Endometrial microvascular endothelial cells (primary cell): ENCODE measurements around the gene BHLHE23. TPM values are rescaled to one million over a fixed set of nuclear protein-coding genes. Genes with fewer than 3 reads are reported as not detected.
"Not testable (repeated sequence)": the region's sequence is repeated elsewhere in the genome, so short reads cannot be mapped to it uniquely, and the experiment has no call there.

Experiments used
- in situ Hi-C: cut with HindIII; loops from 2 replicates; pipeline ENCODE4 v1.10.0; 2017; ENCODE audit warnings: low sequenced_read_pairs, low pct_unique_long_range_greater_than_20kb; ENCODE audit errors: inconsistent ontology term
- total RNA-seq: library from RNA; depleted of rRNA; stranded (reverse); fragments of >200 nt; gene quantifications from one replicate; pipeline ENCODE4 v1.2.3, GENCODE V29; 2015; ENCODE audit errors: inconsistent ontology term

BHLHE23 gene
- total RNA-seq, 1 donor from 2014 or later, result not detected

DNA sequence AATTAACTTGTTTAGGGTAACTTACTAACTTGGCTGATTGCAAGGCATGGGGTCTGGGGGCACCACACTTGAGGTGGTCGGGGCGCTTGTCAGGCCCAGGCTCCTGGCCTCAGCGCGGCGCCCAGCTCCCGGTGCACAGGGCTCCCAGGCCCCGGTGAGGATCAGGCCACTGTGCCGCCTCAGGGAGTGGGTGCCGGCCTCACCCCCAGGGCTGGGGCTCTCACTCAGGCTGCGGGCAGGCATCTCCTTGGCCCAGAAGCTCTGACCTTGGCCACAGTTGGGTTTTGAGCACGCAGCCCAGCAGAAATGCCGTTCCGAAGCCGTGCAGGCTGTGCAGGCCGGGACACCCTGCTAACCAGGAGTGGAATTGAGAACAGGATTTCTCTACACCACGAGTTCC, 37.8 kb upstream of the BHLHE23 start:
- in situ Hi-C loops, result no loop called here

DNA sequence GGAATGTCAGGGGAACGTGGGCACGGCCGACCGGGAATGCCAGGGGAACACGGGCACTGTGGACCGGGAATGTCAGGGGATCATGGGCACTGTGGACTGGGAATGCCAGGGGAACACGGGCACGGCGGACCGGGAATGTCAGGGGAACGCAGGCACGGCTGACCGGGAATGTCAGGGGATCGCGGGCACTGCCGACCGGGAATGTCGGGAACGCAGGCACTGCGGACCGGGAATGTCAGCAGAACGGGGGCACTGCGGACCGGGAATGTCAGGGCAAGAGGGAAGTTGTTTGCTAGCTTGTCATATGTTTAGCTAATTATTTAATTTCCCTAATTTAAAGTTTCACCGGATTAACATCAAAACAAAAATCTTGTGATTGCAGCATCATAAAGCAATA, 37.4 kb upstream of the BHLHE23 start:
- in situ Hi-C loops, result no loop called here

DNA sequence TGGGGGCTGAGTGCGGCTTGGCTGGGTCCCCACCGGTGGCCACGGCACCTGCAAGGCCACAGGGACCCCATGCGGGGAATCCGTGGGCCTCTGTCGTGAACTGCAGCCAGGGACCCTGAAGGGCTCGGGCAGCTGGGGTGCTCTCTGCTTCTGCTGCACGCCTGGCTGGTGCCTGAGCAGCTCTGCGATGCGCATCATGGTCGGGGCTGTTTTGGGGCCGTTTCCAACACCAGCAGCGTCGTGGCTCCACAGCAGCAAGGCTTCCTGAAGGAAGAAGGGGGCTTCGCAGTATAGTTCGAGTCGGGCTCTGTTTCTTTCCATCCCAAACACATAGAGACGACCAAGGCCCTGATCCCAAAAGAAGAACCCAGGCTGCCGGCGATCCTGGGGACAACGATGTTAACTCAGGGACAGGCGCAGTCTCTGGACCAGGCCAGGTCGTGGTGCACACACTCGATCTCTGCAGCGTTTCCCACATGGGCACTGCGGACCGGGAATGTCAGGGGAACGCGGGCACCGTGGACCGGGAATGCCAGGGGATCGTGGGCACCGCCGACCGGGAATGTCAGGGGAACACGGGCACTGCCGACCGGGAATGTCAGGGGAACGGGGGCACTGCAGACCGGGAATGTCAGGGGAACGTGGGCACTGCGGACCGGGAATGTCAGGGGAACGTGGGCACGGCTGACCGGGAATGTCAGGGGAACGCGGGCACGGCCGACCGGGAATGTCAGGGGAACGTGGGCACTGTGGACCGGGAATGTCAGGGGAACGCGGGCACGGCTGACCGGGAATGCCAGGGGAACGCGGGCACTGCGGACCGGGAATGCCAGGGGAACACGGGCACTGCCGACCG, 36.8 kb upstream of the BHLHE23 start:
- in situ Hi-C loops, result no loop called here

DNA sequence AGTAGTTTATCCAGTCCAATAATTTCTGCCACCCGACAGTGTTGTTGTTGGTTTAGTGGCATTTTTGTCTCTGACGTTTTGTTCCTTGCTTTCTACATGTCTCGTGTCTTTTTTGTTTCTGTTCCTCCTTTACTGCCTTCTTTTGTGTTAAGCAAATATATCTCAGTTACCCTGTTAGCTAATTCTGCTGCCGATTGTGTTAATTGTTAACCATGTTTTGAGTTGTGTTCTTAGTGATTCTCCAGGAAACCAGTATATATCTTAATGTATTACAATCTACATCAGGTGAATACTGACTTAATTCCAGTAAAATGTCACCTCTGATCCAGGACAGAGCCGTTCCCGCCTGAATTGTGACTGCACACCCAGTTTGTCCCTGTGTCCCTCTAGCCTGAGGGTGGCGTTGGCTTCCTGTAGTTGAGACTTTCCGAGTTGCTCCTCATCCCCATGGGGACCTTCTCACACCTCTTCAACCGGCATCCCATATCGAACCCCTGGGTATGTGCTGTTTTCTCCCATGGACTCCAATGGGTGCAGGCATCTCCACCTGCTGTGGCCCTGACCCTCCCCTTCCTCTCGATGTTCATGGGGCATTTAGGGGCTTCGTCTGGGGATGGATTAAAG, 35.8 kb upstream of the BHLHE23 start:
- in situ Hi-C loops, result no loop called here

DNA sequence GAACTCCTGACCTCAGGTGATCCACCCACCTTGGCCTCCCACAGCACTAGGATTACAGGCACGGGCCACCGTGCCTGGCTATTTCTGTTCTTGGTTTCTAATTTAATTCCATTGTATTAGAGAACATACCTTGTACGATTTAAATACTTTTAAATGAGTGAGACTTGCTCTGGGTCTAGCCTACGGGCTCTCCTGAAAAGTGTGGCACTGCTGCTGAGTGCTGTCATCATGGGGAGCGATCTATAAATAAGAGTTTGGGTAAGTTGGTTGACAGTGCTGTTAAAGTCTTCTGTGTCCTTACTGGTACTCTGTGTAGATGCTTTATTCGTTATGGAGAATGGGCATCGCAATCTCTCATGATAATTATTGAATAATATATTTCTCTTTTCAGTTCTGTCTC, 35.0 kb upstream of the BHLHE23 start:
- in situ Hi-C loops, result no loop called here

DNA sequence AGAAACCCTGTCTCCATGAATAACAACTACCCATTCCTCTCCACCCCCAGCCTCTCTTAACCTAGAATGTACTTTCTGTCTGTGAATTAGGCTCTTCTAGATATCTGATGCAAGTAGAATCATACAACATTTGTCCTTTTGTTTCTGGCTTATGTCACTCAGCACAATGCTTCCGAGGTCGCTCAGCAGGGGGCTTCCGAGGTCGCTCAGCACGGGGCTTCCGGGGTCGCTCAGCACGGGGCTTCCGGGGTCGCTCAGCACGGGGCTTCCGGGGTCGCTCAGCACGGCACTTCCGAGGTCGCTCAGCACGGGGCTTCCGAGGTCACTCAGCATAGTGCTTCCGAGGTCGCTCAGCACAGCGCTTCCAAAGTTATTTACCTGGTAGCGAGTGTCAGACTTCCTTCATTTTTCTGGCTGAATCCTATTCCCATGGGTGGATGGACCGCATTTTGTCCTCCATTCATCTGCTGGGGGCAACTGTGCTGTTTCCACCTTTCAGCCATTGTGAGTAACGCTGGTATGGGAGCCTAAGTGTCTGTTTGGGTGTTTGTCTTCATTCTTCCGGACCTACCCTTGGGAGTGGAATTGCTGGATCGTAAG, 31.0 kb upstream of the BHLHE23 start:
- in situ Hi-C loops, result no loop called here

DNA sequence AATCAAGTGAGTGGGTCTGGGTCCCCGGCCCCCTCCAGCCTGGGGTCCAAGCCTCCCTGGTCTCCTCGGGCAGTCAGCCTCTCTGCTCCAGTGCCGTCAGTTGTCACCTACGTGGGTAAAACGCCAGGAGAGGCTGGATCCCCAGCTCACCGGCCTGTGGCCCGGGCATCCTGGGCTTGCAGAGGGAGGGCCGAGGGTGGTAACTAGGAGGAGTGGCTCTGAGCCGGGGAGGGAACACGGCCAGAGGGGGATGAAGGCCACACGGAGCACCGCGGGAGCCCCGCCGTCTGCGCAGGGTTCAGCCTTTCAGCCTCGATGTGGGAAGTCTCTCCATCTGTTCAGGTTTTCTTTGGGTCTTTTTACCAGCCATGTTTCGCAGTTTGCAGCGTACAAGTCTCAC, 29.5 kb upstream of the BHLHE23 start:
- in situ Hi-C loops, result no loop called here

DNA sequence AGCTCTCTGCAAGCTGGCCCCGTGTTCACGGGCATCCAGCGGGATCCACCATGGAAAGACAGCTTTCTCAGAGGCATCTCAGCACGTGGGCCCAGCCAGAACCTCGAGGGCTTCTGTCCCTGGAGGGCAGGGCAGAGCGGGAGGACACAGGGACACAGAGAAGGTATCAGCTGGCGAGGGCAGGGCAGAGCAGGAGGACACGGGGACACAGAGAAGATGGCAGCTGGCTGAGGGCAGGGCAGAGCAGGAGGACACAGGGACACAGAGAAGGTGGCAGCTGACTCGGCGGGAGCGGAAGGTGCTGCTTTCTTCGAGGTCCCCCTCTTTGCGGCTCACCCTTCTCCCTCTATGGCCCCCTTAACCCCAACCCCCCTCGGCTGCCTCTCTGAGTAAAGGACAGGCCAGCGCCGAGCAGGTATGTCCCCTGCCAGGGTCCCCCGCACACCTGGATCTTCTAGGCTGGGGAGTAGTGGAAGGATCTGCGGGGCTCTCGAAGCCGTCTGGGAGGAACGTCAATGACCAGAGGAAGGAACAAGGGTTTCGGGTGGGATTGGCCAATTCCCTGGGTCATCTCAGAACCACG, 28.9 kb upstream of the BHLHE23 start:
- in situ Hi-C loops, result no loop called here

DNA sequence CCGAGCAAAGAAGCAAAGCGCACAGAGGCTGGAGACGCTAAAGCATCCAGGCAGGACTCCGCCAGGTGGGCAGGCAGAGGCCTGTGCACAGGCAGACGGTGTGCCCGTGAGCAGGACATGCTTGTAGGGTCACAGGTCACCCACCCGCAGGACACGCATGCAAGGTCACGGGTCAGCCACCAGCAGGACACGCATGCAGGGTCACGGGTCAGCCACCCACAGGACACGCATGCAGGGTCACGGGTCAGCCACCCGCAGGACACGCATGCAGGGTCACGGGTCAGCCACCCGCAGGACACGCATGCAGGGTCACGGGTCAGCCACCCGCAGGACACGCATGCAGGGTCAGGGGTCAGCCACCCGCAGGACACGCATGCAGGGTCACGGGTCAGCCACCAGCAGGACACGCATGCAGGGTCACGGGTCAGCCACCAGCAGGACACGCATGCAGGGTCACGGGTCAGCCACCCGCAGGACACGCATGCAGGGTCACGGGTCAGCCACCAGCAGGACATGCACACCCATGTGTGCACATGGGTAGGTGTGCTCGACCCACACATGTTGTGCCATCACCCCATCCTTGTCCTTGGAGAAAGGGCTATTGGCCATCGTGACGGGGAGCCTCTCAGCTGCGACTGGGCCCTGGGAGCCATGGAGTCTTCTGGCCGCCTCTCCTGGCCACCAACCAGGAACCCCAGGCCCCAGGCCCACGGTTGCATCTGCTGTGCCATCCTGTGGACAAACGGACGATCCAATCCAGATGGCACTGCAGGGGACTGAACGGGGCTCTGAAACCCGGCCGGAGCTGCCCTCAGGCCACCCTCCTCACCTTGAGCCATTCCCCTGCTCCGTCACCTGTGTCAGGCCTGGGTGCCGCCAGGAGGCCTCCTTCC, 28.2 kb upstream of the BHLHE23 start:
- in situ Hi-C loops, result not testable (repeated sequence)

DNA sequence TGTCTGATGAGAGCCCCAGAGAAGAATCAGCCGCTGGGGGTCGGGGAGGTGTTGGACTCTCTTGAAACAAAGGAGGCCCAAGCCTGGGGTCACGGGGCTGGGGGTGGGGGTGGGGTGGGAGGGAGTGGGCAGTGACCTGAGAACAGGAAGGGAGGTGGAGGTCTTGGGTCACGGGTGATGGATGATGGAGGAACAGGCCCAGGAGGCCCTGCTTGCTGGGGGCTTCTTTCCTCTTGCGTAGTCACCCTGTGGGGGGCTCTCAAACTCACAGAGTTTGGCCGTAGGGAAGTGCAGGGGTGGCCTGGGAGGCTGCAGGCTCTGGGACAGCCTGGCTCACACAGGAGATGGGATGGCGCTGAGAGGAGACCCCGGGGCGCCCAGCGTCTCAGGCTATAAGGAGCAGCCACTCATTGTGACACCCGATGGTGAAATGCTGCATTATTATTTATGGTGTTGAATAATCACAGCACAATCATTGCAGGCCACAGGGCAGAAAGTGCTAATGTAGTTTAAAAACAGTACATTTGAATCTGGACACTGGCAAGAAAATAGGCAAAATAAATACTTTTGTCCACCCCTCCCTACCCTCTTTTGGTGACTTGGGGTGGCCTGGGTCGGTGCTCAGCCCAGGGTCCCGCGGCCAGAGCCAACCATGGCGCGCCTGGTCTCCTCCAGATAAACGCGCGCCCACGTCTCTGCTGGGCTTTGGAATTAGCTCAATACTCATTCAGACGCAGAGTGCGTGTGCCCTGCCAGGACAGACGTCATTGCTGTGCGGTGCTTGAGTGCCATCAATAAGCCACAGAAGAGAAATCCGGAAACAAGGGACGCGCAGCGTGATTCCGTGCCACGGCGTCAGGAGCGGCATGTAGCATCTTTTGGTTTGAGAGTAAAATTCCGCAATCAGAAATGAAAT, 27.3 kb upstream of the BHLHE23 start:
- in situ Hi-C loops, result no loop called here

DNA sequence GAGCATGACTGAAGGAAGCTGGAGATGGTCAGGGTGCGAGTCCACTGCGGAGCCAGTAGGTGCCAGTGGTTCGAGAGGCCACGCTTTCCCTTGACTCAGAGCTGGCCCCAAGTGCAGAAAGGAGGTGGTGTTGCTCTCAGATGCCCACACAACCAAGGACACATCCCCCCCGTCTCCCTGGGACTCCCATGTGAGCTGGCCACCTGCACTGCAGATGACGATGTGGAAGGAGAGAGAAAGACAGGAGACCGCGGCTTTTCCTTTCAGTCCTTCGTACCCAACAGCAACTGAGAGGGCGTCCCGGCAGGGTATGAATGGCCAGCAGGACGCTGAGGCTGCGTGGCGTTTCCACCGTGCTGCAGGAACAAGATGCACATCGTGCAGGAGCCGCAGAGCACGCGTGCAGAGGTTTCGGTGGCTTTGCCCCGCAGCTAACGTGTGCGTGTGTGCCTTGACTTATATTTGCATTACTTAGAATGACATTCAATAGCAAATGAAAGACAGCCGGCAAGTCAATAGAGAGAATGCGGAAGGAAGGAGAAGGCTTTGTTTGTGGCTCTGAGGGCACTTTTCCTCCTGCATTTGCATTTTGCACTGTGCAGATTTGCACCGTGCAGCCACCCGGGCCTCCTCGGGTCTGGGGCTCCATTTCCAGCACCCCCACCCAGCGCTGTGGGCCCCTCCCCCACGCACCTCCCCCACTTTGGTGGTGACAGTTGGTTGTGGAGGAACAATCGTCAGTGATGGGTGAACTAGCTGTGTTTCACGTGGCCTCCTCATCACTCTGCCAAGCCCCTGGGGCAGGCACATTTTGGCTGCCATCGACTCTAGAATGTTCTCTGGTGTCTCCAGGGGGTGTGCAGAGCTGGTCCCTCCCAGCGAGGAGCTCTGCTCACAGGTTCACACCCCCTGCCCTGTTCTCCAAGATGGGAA, 26.4 kb upstream of the BHLHE23 start:
- in situ Hi-C loops, result no loop called here

DNA sequence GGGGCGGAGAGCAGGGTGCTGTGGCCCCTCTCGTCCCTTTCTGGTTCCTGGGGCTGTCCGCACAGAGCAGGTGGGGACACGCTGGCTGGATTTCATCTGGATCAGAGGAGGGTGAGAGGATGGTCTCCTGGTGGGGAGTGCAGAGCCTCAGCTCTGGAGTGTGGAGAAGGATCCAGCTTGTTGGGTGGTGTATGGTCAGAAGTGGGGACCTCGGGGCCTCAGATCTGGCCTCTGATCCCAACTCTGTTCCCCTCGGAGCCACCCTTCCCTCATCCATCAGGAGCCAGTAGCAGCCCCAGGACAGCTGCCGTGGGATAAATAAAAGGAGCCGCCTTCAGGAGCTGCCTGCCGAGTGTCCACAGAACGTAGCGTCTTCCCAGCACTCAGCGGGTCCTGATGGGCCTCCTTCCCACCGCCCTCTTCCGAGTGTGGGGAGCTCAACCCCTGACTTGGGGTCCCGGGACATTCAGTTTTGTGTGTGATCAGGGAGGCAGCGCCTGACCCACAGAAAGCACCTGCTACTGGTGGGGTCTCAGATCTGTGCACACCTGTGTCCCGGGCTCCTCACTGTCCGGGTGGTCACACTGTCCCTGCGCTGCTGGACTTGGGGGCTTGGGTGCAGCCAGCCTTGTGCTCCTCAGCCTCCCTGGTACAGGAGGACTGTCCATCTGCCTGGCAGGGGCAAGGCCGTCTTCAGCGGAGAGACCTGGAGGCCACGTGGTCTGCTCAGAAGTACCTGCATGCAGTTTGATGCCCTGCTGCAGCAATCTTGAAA, 25.4 kb upstream of the BHLHE23 start:
- in situ Hi-C loops, result no loop called here

DNA sequence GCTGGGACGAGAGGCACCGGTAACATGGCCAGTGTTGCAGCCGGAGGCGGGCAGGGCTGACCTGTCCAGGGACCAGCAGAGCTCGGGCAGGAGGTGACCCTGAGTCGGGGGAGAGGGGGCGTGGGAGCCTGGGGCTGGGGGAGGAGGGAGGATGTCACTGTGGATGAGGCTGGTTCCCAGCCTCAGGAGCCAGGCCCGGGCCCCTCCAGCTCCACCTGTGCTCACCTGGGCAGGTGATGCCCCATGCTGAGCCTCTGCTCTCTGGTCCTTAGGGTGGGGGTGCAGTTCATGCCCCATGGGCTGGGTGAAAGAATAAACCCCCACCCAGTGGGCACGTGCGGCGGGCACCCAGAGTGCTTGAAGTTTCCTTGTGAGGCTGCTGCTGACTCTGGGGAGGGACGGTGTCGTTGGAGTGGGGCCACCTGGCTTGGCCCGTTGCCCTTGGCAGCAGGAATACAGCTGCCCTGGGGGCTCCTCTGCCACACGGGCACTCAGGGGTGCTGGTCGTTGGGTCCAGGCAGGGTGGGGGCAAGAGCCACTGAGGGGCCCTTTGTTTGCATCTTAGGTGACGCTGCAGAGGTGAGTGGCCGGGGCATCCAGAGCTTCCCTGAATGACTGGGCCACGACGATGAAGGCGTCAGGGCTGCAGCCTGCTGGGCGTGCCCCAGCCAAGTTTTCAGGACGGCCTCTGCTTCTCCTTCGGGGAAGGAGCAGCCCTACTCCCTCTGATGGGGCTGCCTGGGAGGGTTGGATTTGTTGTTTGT, 24.7 kb upstream of the BHLHE23 start:
- in situ Hi-C loops, result no loop called here

DNA sequence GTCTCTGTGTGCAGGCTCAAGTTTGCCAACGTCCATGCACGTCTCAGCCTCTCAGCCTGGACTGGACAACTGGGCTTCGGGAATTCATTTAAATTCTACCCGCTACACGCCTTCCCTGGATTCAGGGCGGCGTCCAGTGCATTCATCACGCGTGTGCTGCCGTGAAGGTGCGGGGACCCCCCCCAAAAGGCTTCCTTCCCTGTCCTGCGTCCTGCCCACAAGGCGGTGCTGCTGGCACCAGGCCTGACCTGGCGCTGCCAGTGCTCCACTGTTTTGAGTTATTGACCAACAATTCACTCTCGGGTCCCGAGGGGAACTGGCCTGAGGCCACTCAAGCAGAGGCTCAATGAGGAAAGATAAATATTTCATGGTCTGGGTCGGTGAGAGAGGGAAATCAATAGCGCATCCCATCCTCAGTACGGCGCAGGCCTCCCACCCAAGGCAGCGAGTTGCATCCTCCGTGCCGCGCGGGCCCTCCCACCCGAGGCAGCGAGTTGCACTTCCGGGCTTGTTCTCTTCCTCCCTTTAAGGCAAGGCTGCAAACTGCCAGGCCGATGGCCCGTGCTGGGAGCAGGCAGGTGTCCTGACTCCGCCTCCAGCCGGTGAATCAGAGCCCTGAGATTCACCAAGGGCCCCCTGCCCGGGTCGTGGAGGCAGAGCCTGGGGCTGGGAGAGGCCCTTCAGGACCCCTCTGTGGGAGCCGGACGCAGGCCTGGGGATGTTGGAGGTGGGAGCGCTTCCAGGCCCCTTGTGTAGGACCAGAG, 22.8 kb upstream of the BHLHE23 start:
- in situ Hi-C loops, result no loop called here

DNA sequence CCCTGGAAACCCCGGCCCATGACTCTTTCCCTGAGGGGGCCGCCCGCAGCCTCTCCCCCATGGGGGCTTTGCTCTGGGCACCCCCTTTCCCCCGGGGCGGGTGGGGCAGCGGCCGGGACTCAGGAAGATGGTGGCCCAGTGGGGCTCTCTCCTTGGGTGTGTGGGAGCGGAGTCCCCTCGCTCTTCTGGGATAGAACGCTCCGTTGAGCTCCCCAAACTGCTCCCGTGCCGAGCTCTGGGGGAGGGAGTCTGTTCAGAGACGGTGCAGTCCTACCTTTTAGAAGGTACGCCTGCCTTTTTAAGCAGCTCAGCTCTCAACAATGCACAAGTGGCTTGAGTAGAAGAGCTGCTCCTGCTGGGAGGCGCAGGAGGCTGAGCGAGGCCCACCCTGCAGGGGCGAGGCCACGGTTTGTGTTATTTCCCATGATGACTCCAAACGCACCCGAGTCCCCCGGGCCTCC, 21.7 kb upstream of the BHLHE23 start:
- in situ Hi-C loops, result no loop called here
